NCI-H226 (cell line): ENCODE data around the gene KCNG2.

Experiments
- DNase-seq: peaks from one replicate; pipeline ENCODE4 v3.0.0-alpha.2; 2015

The KCNG2 gene

GRCh38 chr18:79823120-79823519 lies 25.4 kb downstream of the KCNG2 start:
- DNase-seq = no peak

- DNase-seq = no peak
These were observed 28.2 kb downstream of the KCNG2 start for GRCh38 chr18:79825913-79826312.

- DNase-seq = no peak
These were observed 29.2 kb downstream of the KCNG2 start for GRCh38 chr18:79826966-79827365.

GRCh38 chr18:79828258-79828657 lies 30.5 kb downstream of the KCNG2 start:
- DNase-seq = no peak

DNA sequence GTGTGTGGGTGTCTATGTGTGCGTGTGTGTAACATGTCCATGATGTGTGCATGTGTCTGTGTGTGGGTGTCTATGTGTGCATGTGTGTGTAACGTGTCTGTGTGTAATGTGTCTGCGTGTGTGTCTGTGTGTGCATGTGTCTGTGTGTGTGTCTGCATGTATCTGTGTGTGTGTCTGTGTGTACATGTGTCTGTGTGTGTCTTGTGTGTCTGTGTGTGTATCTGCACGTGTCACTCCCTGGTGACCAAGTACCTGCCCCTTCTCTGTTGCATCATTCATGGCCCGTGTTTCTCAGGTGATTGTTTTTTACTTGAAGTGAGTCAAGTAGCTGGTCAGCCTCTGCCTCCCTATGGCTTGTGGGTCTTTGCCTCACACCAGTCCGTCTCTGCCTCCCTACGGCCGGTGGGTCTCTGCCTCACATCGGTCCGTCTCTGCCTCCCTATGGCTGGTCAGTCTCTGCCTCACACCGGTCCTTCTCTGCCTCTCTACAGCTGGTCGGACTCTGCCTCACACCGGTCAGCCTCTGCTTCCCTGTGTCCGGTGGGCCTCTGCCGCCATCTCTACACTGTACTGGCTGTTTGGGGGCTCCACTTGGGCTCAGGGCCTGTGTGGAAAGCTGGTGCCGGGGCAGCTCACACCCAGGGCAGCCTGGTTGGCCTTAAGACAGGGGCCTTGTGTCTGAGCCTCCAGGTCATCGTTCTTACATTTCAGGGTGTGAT lies 31.6 kb downstream of the KCNG2 start:
- no peak for DNase-seq

- no peak for DNase-seq
These were observed 34.4 kb downstream of the KCNG2 start for GRCh38 chr18:79832169-79832568.

GRCh38 chr18:79834834-79835233 lies 37.1 kb downstream of the KCNG2 start:
- DNase-seq = no peak

DNA sequence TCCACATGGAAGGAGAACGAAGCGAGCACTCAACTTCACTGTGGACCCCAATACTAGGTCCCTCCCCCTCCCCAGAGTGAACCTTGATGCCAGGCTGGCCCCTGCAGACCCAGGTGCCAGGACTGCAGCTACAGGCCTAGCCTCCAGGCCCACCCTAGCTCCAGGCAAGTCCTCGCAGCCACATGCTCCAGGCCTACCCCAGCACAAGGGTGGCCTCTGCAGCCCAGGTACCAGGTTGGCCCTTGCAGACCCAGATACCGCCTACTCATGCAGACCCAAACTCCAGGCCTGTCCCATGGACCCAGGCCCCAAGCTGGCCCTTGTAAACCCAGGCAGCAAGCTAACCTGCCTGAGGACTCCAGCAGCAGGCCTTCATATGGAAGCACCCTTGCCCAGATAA lies 44.2 kb downstream of the KCNG2 start:
- no peak for DNase-seq

DNA sequence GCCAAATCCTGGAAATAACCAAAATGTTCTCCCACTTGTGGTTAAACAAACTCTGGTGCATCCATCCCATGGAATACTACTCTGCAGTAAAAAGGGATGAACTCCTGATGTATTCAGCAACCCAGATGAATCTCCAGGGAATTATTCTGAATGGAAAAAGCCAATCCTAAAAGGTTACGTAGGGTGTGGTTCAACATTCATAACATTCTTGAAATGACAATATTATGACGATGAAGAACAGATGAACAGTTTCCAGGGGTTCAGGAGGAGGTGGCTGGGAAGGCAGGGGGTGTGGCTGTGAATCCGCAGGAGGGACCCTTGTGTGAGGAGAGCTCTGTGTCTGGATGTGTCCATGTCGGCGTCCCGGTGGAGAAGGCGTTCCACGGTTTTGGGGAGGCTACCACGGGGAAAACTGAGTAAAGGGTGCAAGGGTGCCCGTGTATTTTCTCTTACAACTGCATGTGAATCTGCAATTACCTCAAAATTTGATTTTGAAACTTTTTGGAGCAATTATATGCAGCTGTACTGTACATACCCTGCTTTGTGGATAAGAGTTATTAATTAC lies 47.3 kb downstream of the KCNG2 start:
- no peak for DNase-seq

- DNase-seq = no peak
These were observed 49.3 kb downstream of the KCNG2 start for GRCh38 chr18:79846936-79847557.

DNA sequence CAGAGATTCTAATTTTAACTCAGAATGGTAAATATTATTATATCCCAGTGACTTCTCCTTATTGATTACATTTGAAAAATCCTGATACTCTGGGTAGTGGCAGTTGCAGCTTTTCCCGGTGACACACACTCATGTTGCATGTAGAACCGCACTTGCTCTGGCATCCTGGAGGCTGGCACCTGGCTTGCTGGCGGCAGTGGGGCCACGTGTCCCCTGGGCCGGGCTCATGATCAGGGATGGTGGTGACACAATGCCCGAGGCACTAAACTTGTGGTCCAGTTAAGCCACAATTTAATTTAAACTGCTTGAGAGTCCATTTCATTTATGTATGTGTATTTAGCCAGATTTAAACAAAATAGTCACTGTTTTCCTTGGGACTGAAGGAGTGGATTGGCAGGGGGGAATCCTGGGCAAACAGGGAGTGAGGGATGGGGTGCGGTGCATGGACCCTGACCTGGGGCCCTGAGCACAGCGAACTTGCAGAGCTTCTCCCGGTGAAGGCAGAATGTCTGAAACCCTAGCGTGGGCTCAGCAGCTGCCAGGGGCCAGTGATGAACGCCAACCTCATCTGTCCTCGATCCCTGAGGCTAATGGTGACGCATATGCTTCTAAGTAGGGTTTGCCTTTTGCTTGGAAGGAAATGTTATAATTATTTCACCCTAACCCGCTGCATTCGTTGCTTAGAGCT lies 50.0 kb downstream of the KCNG2 start:
- no peak for DNase-seq

DNA sequence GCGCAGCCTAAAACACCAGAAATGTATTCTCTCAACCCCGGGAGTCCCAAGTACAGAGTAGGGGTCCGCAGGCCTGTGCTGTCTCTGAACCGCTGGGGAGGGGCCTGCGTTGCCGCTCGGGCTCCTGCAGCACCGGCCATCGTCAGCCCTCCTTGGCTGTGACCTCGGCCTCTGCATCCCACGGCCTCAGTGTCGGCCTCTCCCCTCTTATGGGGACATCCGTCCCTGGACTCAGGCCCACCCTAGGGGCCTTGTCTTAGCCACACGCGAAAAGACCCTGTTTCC lies 50.5 kb downstream of the KCNG2 start:
- DNase-seq = no peak

DNA sequence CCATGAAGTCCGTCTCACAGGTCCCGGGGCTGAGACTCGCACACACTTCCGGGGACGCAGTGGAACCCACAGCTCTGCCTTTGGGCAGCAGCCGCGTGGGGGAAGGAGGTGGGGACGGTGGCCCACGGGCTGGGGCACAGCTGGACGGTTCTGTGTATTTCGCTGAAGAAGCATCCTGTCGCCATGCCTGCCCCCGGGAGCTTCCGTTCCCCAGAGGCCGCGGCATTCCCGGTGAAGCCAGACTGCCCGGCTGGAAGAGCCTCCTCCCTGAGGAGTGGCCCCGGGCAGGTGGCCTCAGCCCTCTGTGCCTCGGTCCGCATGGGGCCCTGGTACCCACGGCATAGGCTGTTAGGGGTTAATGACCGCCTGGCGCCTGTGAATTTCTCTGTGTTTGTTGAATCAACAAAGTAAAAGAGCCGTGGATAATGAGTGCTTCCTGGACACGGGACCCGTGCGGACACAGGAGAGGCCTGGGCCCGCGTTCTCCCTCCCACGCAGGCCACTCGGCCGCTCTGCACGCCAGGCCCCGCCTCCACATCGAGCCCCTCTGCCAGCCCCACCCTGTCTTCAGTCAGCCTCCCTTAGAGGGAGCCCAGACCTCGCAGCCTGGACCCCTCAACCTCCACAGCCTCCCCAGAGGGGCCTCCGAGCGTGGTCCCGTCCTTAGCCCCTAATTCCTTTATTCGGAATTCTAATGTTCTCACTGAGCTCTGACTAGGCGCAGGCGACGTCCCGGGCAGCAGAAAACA lies 51.0 kb downstream of the KCNG2 start:
- DNase-seq = no peak

DNA sequence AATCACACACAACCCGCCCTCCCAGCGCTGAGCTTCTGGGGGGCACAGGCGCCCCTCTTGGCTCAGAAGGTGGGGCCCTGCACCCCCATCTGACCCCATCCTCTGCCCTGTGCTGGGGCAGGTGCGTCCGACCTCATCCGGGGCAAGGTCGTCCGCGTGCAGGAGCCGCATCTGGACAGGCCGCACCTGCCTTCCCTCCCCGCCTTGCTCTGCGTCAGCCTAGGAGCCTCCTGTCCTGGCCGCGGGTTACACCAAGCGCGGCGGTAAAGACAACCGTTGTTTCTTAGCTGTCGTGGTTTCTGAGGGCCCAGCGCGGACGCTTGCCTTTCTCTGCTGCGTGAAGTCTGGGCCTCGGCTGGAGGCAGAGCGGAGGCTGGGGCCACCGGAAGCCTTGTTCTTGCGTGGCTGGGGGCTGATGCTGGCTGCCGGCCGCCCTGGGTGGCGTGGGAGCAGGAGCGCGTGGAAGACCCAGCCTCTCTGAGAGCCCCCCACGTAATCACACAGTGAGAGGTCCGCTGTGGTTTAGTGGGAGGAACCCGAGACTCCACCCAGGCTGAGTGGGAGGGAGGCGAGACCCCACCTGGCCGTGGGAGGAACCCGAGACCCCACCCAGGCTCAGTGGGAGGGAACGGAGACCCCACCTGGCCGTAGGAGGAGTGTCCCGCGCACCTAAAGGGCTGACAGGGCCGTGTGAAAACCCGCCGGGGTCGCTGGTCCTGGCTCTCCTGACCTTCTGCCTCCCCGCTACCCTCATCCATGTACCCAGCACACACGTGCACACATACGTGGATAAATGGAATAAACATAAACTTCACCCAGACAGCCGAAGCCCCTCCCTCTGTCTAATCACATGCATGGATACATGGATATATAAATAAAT lies 51.8 kb downstream of the KCNG2 start:
- no peak for DNase-seq

GRCh38 chr18:79850731-79851130 lies 53.0 kb downstream of the KCNG2 start:
- no peak for DNase-seq

GRCh38 chr18:79851489-79851888 lies 53.8 kb downstream of the KCNG2 start:
- no peak for DNase-seq

DNA sequence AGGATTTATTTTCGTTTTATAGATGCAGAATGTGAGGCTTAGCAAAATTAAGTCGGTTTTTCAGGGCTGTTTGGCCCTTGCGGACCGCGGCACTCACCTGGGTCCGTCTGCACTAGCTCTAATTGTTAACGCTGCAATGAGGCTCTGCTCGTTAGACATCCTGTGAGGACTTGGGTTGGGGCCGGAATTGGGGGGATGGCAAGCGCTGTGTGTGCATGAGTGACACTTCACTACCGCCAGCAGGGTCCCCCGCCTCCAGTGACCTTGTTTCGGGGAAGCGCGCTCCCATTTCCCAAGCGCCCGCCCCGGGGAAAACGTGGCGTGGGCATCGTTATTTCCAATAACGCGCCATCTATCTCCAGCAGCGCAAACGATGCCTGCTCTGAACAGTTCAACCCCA lies 54.2 kb downstream of the KCNG2 start:
- no peak for DNase-seq

DNA sequence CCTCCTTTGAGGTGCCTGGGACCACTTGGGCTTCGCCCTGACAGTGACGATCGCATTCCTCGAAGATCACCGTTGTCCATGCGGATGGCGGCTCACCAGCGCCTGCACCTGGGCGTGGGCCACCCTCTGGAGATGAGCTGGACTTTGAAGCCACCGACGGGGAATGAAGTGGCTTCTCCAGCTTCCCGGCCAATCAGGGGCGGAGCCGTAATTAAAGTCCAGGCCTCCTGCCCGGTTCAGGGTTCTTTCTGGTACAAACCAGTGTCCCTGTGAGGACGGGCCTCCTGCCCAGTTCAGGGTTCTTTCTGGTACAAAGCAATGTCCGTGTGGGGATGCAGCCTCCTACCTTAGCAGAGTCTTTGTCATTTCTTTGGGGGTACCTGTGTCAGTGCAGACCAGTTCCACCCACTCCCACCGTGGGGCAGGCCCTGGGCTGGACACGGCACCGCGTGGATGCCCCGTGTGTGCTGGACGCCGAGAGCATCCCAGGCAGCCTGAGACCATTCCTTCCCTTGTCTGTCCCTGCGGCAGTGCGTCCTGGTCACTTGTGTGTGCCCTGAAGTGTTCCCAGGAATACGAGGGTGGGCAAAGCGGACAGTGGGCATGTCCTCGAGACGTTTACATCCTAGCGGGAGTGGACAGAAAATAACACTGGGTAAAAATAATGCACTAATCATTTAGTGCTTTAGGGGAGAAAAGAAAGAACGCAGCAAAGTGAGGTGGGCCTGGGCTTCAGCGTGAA lies 55.0 kb downstream of the KCNG2 start:
- no peak for DNase-seq

- no peak for DNase-seq
These were observed 55.7 kb downstream of the KCNG2 start for GRCh38 chr18:79853303-79853992.

DNA sequence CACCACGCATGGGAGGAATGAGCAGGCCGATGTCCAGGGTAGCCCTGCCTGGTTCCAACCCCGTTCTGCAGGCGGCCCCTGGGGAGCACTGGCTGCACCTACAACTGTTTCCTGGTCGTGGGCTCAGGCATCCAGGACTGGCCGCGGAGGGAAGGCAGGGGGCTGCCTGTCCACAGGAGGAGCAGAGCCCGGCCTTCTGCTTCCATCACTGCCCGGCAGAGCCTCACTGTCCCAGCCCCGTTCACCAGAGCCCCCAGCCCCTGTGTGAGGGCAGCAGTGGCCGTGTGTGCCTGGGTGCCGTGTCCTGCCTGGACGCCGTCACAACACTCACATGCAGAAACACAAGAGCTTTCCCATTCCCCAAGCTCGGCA lies 56.2 kb downstream of the KCNG2 start:
- DNase-seq = no peak
